HL-60 (cell line): ENCODE results near the gene SMG9.

Experiments used
- DNase-seq, 2 experiments: peaks; one replicate each; pipeline ENCODE4 v3.0.0-alpha.2; 2010 to 2020; ENCODE audit warnings: low read depth in 1 of 2, low spot score in 1 of 2
- H3K27ac ChIP-seq: fragments of 250-450 bp; sonication (Bioruptor Pico); replicated peaks from 2 replicates; pipeline ENCODE4 v1.5.1; 2020; ENCODE audit warnings: mild to moderate bottlenecking, moderate library complexity
- H3K27me3 ChIP-seq: fragments of 250-450 bp; sonication (Bioruptor Pico); 2 replicates; pipeline ENCODE4 v1.5.1; 2021; ENCODE audit warnings: mild to moderate bottlenecking, moderate library complexity; ENCODE audit not compliant: insufficient read depth, poor library complexity, severe bottlenecking
- H3K4me3 ChIP-seq: replicated peaks from 2 replicates; pipeline ENCODE4 v1.5.1; 2011; ENCODE audit warnings: mild to moderate bottlenecking, control low read depth, low read length; ENCODE audit not compliant: insufficient read depth
- GABPA ChIP-seq: IDR thresholded peaks from 2 replicates; pipeline ENCODE4 v1.6.1; 2012; ENCODE audit warnings: low read depth
- POLR2AphosphoS5 ChIP-seq: IDR thresholded peaks from 2 replicates; pipeline ENCODE4 v1.6.1; 2012; ENCODE audit warnings: low read depth
- SPI1 ChIP-seq: IDR thresholded peaks from 2 replicates; pipeline ENCODE4 v1.6.1; 2012; ENCODE audit warnings: low read depth, mild to moderate bottlenecking, borderline replicate concordance
- TF ChIP-seq, protein P1 (sequence below): IDR thresholded peaks from one replicate; pipeline ENCODE4 v1.5.1; 2011; ENCODE audit warnings: low read length, control low read depth, inconsistent platforms; ENCODE audit not compliant: insufficient read depth
- TF ChIP-seq, protein P2 (sequence below): IDR thresholded peaks from 2 replicates; pipeline ENCODE4 v1.6.1; 2012; ENCODE audit warnings: low read depth; ENCODE audit not compliant: insufficient replicate concordance

Gene SMG9

DNA sequence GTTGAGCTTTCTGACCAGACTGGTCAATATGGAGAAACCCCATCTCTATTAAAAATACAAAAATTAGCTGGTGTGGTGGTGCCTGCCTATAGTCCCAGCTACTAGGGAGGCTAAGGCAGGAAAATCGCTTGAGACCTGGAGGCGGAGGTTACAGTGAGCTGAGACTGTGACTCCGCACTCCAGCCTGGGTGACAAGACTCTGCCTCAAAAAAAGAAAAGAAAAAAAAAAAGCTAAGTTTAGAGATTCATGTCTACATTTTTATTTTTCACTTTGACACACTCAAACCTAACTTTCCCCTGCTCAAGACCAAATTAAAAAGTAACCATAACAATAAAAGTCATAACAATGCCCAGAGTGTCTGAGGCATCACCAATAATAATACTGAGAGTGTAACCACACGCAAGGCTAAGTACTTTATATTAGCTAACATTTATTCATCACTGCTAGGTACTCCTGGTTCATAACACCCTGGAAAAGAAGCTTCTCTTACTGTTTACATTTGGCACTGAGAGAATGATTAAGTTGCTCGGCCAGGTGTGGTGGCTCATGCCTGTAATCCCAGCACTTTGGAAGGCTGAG, 33.2 kb downstream of the SMG9 start:
- DNase-seq: no peak
- TF ChIP-seq, protein P1, sequence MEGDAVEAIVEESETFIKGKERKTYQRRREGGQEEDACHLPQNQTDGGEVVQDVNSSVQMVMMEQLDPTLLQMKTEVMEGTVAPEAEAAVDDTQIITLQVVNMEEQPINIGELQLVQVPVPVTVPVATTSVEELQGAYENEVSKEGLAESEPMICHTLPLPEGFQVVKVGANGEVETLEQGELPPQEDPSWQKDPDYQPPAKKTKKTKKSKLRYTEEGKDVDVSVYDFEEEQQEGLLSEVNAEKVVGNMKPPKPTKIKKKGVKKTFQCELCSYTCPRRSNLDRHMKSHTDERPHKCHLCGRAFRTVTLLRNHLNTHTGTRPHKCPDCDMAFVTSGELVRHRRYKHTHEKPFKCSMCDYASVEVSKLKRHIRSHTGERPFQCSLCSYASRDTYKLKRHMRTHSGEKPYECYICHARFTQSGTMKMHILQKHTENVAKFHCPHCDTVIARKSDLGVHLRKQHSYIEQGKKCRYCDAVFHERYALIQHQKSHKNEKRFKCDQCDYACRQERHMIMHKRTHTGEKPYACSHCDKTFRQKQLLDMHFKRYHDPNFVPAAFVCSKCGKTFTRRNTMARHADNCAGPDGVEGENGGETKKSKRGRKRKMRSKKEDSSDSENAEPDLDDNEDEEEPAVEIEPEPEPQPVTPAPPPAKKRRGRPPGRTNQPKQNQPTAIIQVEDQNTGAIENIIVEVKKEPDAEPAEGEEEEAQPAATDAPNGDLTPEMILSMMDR: no peak
- TF ChIP-seq, protein P2, sequence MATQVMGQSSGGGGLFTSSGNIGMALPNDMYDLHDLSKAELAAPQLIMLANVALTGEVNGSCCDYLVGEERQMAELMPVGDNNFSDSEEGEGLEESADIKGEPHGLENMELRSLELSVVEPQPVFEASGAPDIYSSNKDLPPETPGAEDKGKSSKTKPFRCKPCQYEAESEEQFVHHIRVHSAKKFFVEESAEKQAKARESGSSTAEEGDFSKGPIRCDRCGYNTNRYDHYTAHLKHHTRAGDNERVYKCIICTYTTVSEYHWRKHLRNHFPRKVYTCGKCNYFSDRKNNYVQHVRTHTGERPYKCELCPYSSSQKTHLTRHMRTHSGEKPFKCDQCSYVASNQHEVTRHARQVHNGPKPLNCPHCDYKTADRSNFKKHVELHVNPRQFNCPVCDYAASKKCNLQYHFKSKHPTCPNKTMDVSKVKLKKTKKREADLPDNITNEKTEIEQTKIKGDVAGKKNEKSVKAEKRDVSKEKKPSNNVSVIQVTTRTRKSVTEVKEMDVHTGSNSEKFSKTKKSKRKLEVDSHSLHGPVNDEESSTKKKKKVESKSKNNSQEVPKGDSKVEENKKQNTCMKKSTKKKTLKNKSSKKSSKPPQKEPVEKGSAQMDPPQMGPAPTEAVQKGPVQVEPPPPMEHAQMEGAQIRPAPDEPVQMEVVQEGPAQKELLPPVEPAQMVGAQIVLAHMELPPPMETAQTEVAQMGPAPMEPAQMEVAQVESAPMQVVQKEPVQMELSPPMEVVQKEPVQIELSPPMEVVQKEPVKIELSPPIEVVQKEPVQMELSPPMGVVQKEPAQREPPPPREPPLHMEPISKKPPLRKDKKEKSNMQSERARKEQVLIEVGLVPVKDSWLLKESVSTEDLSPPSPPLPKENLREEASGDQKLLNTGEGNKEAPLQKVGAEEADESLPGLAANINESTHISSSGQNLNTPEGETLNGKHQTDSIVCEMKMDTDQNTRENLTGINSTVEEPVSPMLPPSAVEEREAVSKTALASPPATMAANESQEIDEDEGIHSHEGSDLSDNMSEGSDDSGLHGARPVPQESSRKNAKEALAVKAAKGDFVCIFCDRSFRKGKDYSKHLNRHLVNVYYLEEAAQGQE: no peak
- no peak for TF ChIP-seq POLR2AphosphoS5
- TF ChIP-seq SPI1: no peak
- no peak for TF ChIP-seq GABPA
- no peak overlapping the region for H3K27ac ChIP-seq
- H3K4me3 ChIP-seq: no peak overlapping the region
- no peaks in the 10 kb centered on the region for H3K27me3 ChIP-seq

DNA sequence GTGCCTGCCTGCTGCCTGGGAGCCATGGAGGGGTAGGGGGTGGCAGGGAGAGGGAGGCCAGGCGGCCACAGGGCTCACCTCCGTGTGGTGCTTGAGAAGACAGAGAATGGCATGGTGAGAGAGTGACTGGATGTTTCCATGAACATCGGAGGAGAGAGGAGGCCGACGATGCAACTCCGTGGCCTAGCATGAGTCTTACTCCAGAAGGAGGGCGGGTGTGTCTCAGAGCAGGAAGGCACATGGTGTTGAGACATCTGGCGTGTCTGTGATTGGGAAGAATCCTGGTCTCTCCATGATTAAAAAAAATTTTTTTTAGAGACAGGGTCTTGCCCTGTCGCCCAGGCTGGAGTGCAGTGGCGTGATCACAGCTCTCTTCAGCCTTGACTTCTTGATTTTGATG, 33.8 kb downstream of the SMG9 start:
- no peak for TF ChIP-seq POLR2AphosphoS5
- TF ChIP-seq SPI1: no peak
- TF ChIP-seq, protein P2: no peak
- TF ChIP-seq, protein P1: no peak
- no peak for TF ChIP-seq GABPA
- no peak overlapping the region for H3K27ac ChIP-seq
- H3K4me3 ChIP-seq: no peak overlapping the region
- no peaks in the 10 kb centered on the region for H3K27me3 ChIP-seq
- no peak for DNase-seq

DNA sequence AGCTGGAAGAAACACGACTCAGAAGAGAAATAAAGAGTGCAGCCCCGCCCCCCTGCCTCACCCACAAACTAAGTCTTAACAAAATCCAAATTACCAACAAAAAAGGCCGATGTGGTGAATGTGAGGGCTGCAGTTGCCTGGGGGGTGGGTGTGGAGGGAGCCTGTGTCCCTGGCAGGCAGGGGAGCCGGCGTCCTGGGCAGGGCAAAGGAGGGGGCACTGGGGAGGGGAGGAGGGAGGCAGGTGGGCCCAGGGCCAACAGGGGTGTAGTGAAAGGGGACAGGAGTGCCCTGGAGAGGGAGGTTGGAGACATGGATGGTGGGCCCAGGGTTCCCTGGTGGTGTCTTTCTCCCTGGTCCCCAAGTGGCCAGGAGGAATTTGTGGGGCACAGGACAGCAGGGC, 34.8 kb downstream of the SMG9 start:
- no peak for DNase-seq
- Histone ChIP-seq H3K27me3 (no peaks in the 10 kb centered on the region), H3K4me3 (no peak overlapping the region), H3K27ac (no peak overlapping the region)
- TF ChIP-seq SPI1 (no peak), POLR2AphosphoS5 (no peak), GABPA (no peak)
- TF ChIP-seq, protein P1: no peak
- TF ChIP-seq, protein P2: no peak
